Measurements from ENCODE around the gene PPIP5K2. TPM values are rescaled to one million over a fixed set of nuclear protein-coding genes. Genes with fewer than 3 reads are reported as not detected.

PPIP5K2 gene
- total and polyA plus RNA-seq, 9 donors = 17.8 to 63.3 (median 45.4) TPM

GRCh38 chr5:103094737-103095136 lies 25.4 kb upstream of the PPIP5K2 start:
- Histone ChIP-seq H3K27me3 (no peaks in the 10 kb centered on the region), H3K4me3 (no peak overlapping the region), H3K27ac (no peak overlapping the region), H3K9me3 (no peaks in the 10 kb centered on the region), H3K4me1 (ENCODE audit: insufficient read depth) (no peaks in the 10 kb centered on the region), H3K36me3 (no peaks in the 10 kb centered on the region)
- DNase-seq = no peak
- 69 to 79% (median 73%) methylated on average over 2 of the region's 2 CpGs for WGBS, 3 donors
- intact Hi-C loops (cut with DNase I) = no loop called here
- TF ChIP-seq EP300 (IDR thresholded peaks at IDR 0.05) = no peak
- no peak for TF ChIP-seq POLR2A (IDR thresholded peaks at IDR 0.05)
- TF ChIP-seq CTCF (IDR thresholded peaks at IDR 0.05) = no peak

DNA sequence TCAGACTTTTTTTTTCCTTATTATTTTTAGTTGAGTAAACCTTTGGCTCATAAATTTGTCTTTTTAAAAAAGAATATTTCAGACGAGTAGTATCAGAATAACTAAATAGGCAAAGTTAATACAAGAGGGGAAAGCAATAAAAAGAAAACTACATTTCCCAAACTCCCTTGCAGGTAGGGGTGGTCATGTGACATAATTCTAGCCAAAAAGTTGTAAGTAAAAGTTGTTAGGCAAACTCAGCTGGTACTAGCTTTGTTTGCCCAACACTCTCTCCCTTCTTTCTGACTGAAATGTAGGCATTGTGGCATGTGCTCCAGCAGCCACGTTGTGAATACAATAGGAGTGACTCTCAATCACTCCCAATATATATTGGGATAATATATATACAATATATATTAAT lies 21.1 kb upstream of the PPIP5K2 start:
- H3K36me3 ChIP-seq = no peaks in the 10 kb centered on the region
- intact Hi-C loops (cut with DNase I) = no loop called here
- no peak overlapping the region for H3K4me3 ChIP-seq
- TF ChIP-seq CTCF (IDR thresholded peaks at IDR 0.05) = no peak
- no peak for TF ChIP-seq POLR2A (IDR thresholded peaks at IDR 0.05)
- H3K4me1 ChIP-seq (ENCODE audit: insufficient read depth) = no peaks in the 10 kb centered on the region
- no peaks in the 10 kb centered on the region for H3K27me3 ChIP-seq
- no peak for DNase-seq
- H3K27ac ChIP-seq = no peak overlapping the region
- H3K9me3 ChIP-seq = no peaks in the 10 kb centered on the region
- 73 to 76% (median 76%) methylated on average over 2 of the region's 2 CpGs for WGBS, 3 donors

DNA sequence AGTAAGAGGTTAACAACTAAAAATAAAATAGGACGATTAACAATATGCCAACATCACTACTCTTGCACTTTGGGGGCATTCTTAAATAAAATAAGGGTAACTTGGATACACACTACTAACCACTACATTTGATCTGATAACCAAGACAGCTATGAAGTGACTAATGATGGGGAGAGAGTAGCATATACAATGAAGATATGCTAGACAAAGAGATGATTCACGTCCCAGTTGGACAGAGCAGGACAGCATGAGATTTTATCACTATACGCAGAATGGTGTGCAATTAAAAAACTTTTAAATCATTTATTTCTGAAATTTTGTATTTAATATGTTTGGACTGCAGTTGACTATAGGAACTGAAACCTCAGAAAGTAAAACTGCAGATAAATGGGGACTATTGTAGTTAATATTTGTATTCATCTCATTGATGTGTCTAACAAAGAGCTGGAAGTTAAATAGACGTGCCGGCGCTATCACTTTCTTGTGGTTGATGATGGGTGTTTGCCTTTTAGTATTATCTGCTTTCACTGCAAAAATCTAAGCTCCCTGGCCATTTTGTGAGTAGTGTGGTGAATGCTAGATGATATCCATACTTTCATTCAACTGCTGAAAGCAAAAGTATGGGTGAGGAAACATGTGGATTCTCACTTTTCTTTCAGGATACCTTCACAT lies 18.9 kb upstream of the PPIP5K2 start:
- Histone ChIP-seq H3K4me1 (ENCODE audit: insufficient read depth) (no peaks in the 10 kb centered on the region), H3K27me3 (no peaks in the 10 kb centered on the region), H3K9me3 (no peaks in the 10 kb centered on the region), H3K36me3 (no peaks in the 10 kb centered on the region), H3K27ac (no peak overlapping the region), H3K4me3 (no peak overlapping the region)
- intact Hi-C loops (cut with DNase I) = no loop called here
- WGBS, 3 donors = 93 to 94% (median 93%) methylated on average over 6 of the region's 6 CpGs
- no peak for DNase-seq
- TF ChIP-seq CTCF (IDR thresholded peaks at IDR 0.05) = no peak
- no peak for TF ChIP-seq POLR2A (IDR thresholded peaks at IDR 0.05)
- no peak for TF ChIP-seq EP300 (IDR thresholded peaks at IDR 0.05)

GRCh38 chr5:103102234-103102633 lies 17.9 kb upstream of the PPIP5K2 start:
- DNase-seq = no peak
- WGBS, 3 donors = 73 to 91% (median 88%) methylated on average over 1 of the region's 1 CpG
- no peak for TF ChIP-seq CTCF (IDR thresholded peaks at IDR 0.05)
- no peak for TF ChIP-seq EP300 (IDR thresholded peaks at IDR 0.05)
- TF ChIP-seq POLR2A (IDR thresholded peaks at IDR 0.05) = no peak
- Histone ChIP-seq H3K4me3 (no peak overlapping the region), H3K4me1 (ENCODE audit: insufficient read depth) (no peaks in the 10 kb centered on the region), H3K36me3 (no peaks in the 10 kb centered on the region), H3K27ac (no peak overlapping the region), H3K9me3 (no peaks in the 10 kb centered on the region), H3K27me3 (no peaks in the 10 kb centered on the region)
- intact Hi-C loops (cut with DNase I) = no loop called here
